SK-N-SH treated with all-trans-retinoic acid at 6 μM for 48 hours (cell line): ENCODE data around the gene RPL35.

Experiments used
- ATAC-seq: fragments of 200-7000 bp; cut with Tn5 transposase; 3 replicates; pipeline ENCODE4 v1.9.1; 2020; ENCODE audit warnings: mild to moderate bottlenecking, moderate library complexity
- ARNTL ChIP-seq: fragments of 450-650 bp; formaldehyde crosslinking; IDR thresholded peaks from 2 replicates; pipeline ENCODE4 v1.5.0; 2020; ENCODE audit warnings: low read depth, mild to moderate bottlenecking, moderate library complexity, borderline replicate concordance
- BACH2 ChIP-seq: fragments of 250-450 bp; sonication (Bioruptor Pico); IDR thresholded peaks from 2 replicates; pipeline ENCODE4 v1.9.0; 2021; ENCODE audit warnings: mild to moderate bottlenecking, borderline replicate concordance
- CSDC2 ChIP-seq: fragments of 250-450 bp; sonication (Bioruptor Pico); IDR thresholded peaks from 2 replicates; pipeline ENCODE4 v1.5.0; 2020; ENCODE audit warnings: mild to moderate bottlenecking, moderate library complexity
- ESRRG ChIP-seq: fragments of 250-450 bp; sonication (Bioruptor Pico); IDR thresholded peaks from 2 replicates; pipeline ENCODE4 v1.6.1; 2021; ENCODE audit warnings: mild to moderate bottlenecking
- GLIS3 ChIP-seq: fragments of 250-450 bp; sonication (Bioruptor Pico); IDR thresholded peaks from 2 replicates; pipeline ENCODE4 v1.5.0; 2020; ENCODE audit warnings: mild to moderate bottlenecking, moderate library complexity
- ISL1 ChIP-seq: fragments of 250-450 bp; sonication (Bioruptor Pico); IDR thresholded peaks from 2 replicates; pipeline ENCODE4 v2.1.2; 2022; ENCODE audit warnings: mild to moderate bottlenecking, moderate library complexity
- OSR1 ChIP-seq: fragments of 250-450 bp; sonication (Bioruptor Pico); IDR thresholded peaks from 2 replicates; pipeline ENCODE4 v1.8.0; 2022; ENCODE audit warnings: moderate library complexity, mild to moderate bottlenecking, inconsistent platforms
- PPARA ChIP-seq: fragments of 250-450 bp; sonication (Bioruptor Pico); IDR thresholded peaks from 2 replicates; pipeline ENCODE4 v1.5.0; 2020; ENCODE audit warnings: mild to moderate bottlenecking, borderline replicate concordance
- RARB ChIP-seq: fragments of 250-450 bp; sonication (Bioruptor Pico); IDR thresholded peaks from 2 replicates; pipeline ENCODE4 v1.8.0; 2021; ENCODE audit warnings: mild to moderate bottlenecking, moderate library complexity
- SNAI2 ChIP-seq: fragments of 250-450 bp; sonication (Bioruptor Pico); IDR thresholded peaks from 2 replicates; pipeline ENCODE4 v1.5.0; 2020; ENCODE audit warnings: mild to moderate bottlenecking, moderate library complexity
- TCF4 ChIP-seq: fragments of 250-450 bp; sonication (Bioruptor Pico); IDR thresholded peaks from 2 replicates; pipeline ENCODE4 v1.8.0; 2021; ENCODE audit warnings: mild to moderate bottlenecking, moderate library complexity, borderline replicate concordance
- TOX ChIP-seq: fragments of 250-450 bp; sonication (Bioruptor Pico); IDR thresholded peaks from 2 replicates; pipeline ENCODE4 v1.8.0; 2021; ENCODE audit warnings: mild to moderate bottlenecking, moderate library complexity, borderline replicate concordance
- ZC3H10 ChIP-seq: fragments of 250-450 bp; sonication (Bioruptor Pico); IDR thresholded peaks from 2 replicates; pipeline ENCODE4 v1.5.1; 2021; ENCODE audit warnings: mild to moderate bottlenecking, moderate library complexity
- ZFP3 ChIP-seq: fragments of 250-450 bp; sonication (Bioruptor Pico); IDR thresholded peaks from 2 replicates; pipeline ENCODE4 v1.5.0; 2020; ENCODE audit warnings: mild to moderate bottlenecking, moderate library complexity
- ZFP30 ChIP-seq: fragments of 450-650 bp; formaldehyde crosslinking; IDR thresholded peaks from 2 replicates; pipeline ENCODE4 v1.5.0; 2022; ENCODE audit warnings: mild to moderate bottlenecking, moderate library complexity
- ZNF565 ChIP-seq: fragments of 450-650 bp; formaldehyde crosslinking; conservative IDR thresholded peaks from 2 replicates; pipeline ENCODE4 v1.5.0; 2020; ENCODE audit warnings: low read depth, mild to moderate bottlenecking, moderate library complexity
- ZNF8 ChIP-seq: fragments of 450-650 bp; formaldehyde crosslinking; IDR thresholded peaks from 2 replicates; pipeline ENCODE4 v1.5.0; 2020; ENCODE audit warnings: mild to moderate bottlenecking, moderate library complexity
- TF ChIP-seq, protein P1 (sequence below): fragments of 250-450 bp; sonication (Bioruptor Pico); IDR thresholded peaks from 2 replicates; pipeline ENCODE4 v1.5.1; 2021; ENCODE audit warnings: mild to moderate bottlenecking, moderate library complexity
- TF ChIP-seq, protein P2 (sequence below): fragments of 250-450 bp; sonication (Bioruptor Pico); IDR thresholded peaks from 2 replicates; pipeline ENCODE4 v1.8.0; 2021; ENCODE audit warnings: low read depth, mild to moderate bottlenecking, moderate library complexity, borderline replicate concordance
- TF ChIP-seq, protein P3 (sequence below): fragments of 250-450 bp; sonication (Bioruptor Pico); IDR thresholded peaks from 2 replicates; pipeline ENCODE4 v1.5.1; 2020; ENCODE audit warnings: low read depth, mild to moderate bottlenecking, moderate library complexity
- TF ChIP-seq, protein P4 (sequence below): fragments of 250-450 bp; sonication (Bioruptor Pico); IDR thresholded peaks from 2 replicates; pipeline ENCODE4 v1.5.0; 2020; ENCODE audit warnings: mild to moderate bottlenecking, moderate library complexity

The RPL35 gene

DNA sequence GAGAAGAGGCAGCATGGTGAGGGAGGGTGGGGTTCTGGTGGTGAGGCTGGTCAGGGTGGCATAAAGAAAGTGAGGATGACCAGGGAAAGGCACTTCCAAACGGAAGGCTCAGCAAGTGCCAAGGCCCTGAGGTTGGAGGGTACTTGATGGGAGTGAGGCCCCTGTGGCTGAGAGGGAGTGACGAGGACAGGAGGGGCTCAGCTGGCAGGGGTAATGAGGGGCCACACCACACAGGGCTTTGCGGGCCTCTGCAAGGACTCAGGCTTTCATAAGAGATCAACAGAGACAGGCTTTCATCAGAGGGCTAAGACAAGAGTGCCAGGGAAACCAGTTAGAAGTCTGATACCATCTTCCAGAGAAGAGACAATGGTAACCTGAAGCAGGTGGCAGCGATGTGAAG lies 23.8 kb upstream of the RPL35 start:
- TF ChIP-seq SNAI2 (CRISPR knock-in tag) (no peak), ZFP30 (no peak), ISL1 (CRISPR knock-in tag) (no peak)
- no peak for ATAC-seq

DNA sequence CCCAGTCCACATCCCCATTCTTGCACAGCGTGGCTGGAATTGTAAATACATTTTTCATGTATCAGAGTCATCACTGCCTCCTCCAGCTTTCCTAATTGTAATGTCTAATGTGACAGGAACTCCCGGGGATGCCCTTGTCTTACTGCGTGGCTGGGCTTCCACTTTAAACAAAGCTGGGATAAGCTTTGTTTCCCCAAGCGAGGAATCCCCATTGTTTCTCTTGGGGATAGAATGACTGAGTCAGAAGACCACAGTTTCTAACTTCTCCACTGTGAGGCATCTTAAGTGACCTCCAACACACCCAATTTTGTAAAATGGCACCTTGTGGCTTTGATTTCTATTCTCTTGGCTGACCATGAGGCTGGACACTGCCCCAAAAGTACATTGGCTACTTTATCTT lies 22.6 kb upstream of the RPL35 start:
- ATAC-seq, result no peak
- TF ChIP-seq ISL1 (CRISPR knock-in tag) (no peak), ZNF565 (no peak), RARB (no peak), GLIS3 (no peak), ZFP3 (CRISPR knock-in tag) (no peak), ESRRG (no peak), OSR1 (CRISPR knock-in tag) (no peak), TCF4 (CRISPR knock-in tag) (no peak), CSDC2 (no peak), ZNF8 (CRISPR knock-in tag) (no peak), ZC3H10 (CRISPR knock-in tag) (no peak), ARNTL (CRISPR knock-in tag) (no peak)
- TF ChIP-seq, protein P1, sequence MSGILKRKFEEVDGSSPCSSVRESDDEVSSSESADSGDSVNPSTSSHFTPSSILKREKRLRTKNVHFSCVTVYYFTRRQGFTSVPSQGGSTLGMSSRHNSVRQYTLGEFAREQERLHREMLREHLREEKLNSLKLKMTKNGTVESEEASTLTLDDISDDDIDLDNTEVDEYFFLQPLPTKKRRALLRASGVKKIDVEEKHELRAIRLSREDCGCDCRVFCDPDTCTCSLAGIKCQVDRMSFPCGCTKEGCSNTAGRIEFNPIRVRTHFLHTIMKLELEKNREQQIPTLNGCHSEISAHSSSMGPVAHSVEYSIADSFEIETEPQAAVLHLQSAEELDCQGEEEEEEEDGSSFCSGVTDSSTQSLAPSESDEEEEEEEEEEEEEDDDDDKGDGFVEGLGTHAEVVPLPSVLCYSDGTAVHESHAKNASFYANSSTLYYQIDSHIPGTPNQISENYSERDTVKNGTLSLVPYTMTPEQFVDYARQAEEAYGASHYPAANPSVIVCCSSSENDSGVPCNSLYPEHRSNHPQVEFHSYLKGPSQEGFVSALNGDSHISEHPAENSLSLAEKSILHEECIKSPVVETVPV (CRISPR knock-in tag), result no peak
- TF ChIP-seq, protein P2, sequence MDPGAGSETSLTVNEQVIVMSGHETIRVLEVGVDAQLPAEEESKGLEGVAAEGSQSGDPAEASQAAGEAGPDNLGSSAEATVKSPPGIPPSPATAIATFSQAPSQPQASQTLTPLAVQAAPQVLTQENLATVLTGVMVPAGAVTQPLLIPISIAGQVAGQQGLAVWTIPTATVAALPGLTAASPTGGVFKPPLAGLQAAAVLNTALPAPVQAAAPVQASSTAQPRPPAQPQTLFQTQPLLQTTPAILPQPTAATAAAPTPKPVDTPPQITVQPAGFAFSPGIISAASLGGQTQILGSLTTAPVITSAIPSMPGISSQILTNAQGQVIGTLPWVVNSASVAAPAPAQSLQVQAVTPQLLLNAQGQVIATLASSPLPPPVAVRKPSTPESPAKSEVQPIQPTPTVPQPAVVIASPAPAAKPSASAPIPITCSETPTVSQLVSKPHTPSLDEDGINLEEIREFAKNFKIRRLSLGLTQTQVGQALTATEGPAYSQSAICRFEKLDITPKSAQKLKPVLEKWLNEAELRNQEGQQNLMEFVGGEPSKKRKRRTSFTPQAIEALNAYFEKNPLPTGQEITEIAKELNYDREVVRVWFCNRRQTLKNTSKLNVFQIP (CRISPR knock-in tag), result no peak
- TF ChIP-seq, protein P3, sequence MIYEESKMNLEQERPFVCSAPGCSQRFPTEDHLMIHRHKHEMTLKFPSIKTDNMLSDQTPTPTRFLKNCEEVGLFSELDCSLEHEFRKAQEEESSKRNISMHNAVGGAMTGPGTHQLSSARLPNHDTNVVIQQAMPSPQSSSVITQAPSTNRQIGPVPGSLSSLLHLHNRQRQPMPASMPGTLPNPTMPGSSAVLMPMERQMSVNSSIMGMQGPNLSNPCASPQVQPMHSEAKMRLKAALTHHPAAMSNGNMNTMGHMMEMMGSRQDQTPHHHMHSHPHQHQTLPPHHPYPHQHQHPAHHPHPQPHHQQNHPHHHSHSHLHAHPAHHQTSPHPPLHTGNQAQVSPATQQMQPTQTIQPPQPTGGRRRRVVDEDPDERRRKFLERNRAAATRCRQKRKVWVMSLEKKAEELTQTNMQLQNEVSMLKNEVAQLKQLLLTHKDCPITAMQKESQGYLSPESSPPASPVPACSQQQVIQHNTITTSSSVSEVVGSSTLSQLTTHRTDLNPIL (CRISPR knock-in tag), result no peak
- TF ChIP-seq, protein P4, sequence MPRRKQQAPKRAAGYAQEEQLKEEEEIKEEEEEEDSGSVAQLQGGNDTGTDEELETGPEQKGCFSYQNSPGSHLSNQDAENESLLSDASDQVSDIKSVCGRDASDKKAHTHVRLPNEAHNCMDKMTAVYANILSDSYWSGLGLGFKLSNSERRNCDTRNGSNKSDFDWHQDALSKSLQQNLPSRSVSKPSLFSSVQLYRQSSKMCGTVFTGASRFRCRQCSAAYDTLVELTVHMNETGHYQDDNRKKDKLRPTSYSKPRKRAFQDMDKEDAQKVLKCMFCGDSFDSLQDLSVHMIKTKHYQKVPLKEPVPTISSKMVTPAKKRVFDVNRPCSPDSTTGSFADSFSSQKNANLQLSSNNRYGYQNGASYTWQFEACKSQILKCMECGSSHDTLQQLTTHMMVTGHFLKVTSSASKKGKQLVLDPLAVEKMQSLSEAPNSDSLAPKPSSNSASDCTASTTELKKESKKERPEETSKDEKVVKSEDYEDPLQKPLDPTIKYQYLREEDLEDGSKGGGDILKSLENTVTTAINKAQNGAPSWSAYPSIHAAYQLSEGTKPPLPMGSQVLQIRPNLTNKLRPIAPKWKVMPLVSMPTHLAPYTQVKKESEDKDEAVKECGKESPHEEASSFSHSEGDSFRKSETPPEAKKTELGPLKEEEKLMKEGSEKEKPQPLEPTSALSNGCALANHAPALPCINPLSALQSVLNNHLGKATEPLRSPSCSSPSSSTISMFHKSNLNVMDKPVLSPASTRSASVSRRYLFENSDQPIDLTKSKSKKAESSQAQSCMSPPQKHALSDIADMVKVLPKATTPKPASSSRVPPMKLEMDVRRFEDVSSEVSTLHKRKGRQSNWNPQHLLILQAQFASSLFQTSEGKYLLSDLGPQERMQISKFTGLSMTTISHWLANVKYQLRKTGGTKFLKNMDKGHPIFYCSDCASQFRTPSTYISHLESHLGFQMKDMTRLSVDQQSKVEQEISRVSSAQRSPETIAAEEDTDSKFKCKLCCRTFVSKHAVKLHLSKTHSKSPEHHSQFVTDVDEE, result no peak

DNA sequence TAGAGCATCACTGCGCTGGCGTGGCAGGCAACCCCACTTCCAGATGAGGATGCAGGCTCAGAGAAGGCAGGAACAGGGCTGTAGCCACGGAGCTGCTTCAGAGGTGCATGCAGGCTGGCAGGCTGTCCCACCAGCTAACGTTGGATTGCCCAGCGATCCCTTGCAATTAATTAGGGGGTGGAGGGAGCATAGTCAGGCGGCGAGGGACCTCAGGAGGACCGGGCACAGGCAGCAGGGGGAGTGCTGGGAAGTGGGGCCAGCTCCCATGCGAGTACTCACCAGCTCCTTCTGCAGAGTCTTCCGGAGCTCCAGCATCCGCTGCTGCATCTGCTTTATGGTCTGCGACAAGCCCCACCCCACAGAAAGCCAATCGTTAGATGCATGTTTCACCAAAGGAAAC lies 20.5 kb upstream of the RPL35 start:
- no peak for ATAC-seq
- TF ChIP-seq RARB, result no peak
- no peak for TF ChIP-seq ZNF8 (CRISPR knock-in tag)
- TF ChIP-seq BACH2 (CRISPR knock-in tag), result no peak
- TF ChIP-seq ZC3H10 (CRISPR knock-in tag), result no peak
- TF ChIP-seq ZNF565, result no peak
- TF ChIP-seq TCF4 (CRISPR knock-in tag), result no peak
- no peak for TF ChIP-seq ESRRG
- TF ChIP-seq, protein P4, result no peak
- no peak for TF ChIP-seq TOX
- TF ChIP-seq PPARA (CRISPR knock-in tag), result no peak
- no peak for TF ChIP-seq SNAI2 (CRISPR knock-in tag)
- TF ChIP-seq CSDC2, result no peak
- TF ChIP-seq, protein P3 (CRISPR knock-in tag), result no peak
